Activated naive CD8-positive, alpha-beta T cell treated with anti-CD3 and anti-CD28 coated beads for 36 hours (primary cell): ENCODE measurements around the gene CENATAC. TPM values are rescaled to one million over a fixed set of nuclear protein-coding genes. Genes with fewer than 3 reads are reported as not detected.

Experiments used
- total RNA-seq, 2 experiments: library from RNA; stranded (reverse); gene quantifications; one replicate each; pipeline ENCODE4 v1.2.3, GENCODE V29; 2021

The CENATAC gene
- total RNA-seq, 2 experiments from 2014 or later = 24.8 to 28.3 TPM

Other genes starting within 250 kb of the CENATAC start
- 100 to 1,000 TPM; 148 to 150 TPM for gene DDX6, start 207.0 kb upstream of the CENATAC start, total RNA-seq
- 1 to 10 TPM; 1.5 to 1.6 TPM for gene CXCR5, start 114.2 kb upstream of the CENATAC start, total RNA-seq
- 10 to 100 TPM; 34.9 to 38.8 TPM for gene BCL9L, start 72.2 kb upstream of the CENATAC start, total RNA-seq
- gene UPK2, start 41.8 kb upstream of the CENATAC start, total RNA-seq = under 1 TPM; 0.48 to 0.49 TPM
- gene FOXR1, start 26.4 kb upstream of the CENATAC start, total RNA-seq = not detected
- gene RPS25, start 20.2 kb downstream of the CENATAC start, total RNA-seq = 1,000 to 10,000 TPM; 1,524 to 1,591 TPM
- gene TRAPPC4, start 20.6 kb downstream of the CENATAC start, total RNA-seq = 100 to 1,000 TPM; 114 to 127 TPM
- 10 to 100 TPM; 28.2 to 30.1 TPM for gene SLC37A4, start 32.7 kb downstream of the CENATAC start, total RNA-seq
- gene HYOU1, start 59.1 kb downstream of the CENATAC start, total RNA-seq = 100 to 1,000 TPM; 121 to 125 TPM
- gene VPS11, start 69.7 kb downstream of the CENATAC start, total RNA-seq = 10 to 100 TPM; 19.2 to 20.2 TPM
- 10 to 100 TPM; 42.1 to 43.0 TPM for gene HMBS, start 86.7 kb downstream of the CENATAC start, total RNA-seq
- gene DPAGT1, start 103.7 kb downstream of the CENATAC start, total RNA-seq = 10 to 100 TPM; 58.3 to 63.6 TPM
- 10 to 100 TPM; 19.3 to 20.0 TPM for gene C2CD2L, start 109.2 kb downstream of the CENATAC start, total RNA-seq
- 10 to 100 TPM; 20.3 to 21.5 TPM for gene HINFP, start 123.4 kb downstream of the CENATAC start, total RNA-seq
- gene ABCG4, start 150.9 kb downstream of the CENATAC start, total RNA-seq = under 1 TPM; 0.12 to 0.22 TPM
- 10 to 100 TPM; 19.3 to 20.7 TPM for gene NLRX1, start 170.6 kb downstream of the CENATAC start, total RNA-seq
- not detected for gene NHERF4, start 187.3 kb downstream of the CENATAC start, total RNA-seq
- 10 to 100 TPM; 21.4 TPM for gene CBL, start 208.2 kb downstream of the CENATAC start, total RNA-seq